Endothelial cell of umbilical vein (primary cell): ENCODE data around the gene CLIC5. TPM values are rescaled to one million over a fixed set of nuclear protein-coding genes. Genes with fewer than 3 reads are reported as not detected.

Experiments used
- BruUV-seq: library from RNA; stranded (reverse); fragments of 400-500 nt; replicated peaks from 2 replicates; lab custom pipeline; 2021; lab: Mats Ljungman, UMichigan
- CTCF ChIA-PET: fragments of 300-600, 350-600 bp; sonication (Branson Sonifier 250); formaldehyde crosslinking; loops from one replicate; lab custom pipeline; 2021; ENCODE audit warnings: antibody characterized with exemption, inconsistent platforms; lab: Charles Lee
- POLR2A ChIA-PET: fragments of 300-600, 350-600 bp; sonication (Branson Sonifier 250); formaldehyde crosslinking; loops from one replicate; lab custom pipeline; 2021; ENCODE audit warnings: antibody characterized with exemption, inconsistent platforms; lab: Charles Lee
- DNase-seq: peaks from one replicate; pipeline ENCODE4 v3.0.0-alpha.2; 2011; ENCODE audit warnings: low read depth, low spot score
- FAIRE-seq: peaks from 2 replicates; lab custom pipeline; 2011; peaks lifted over from hg19 to GRCh38; lab: Jason Lieb, UNC
- H2AFZ ChIP-seq: 2 replicates; pipeline ENCODE4 v1.6.0; 2012; ENCODE audit warnings: low read depth, low read length, control low read depth, inconsistent platforms
- H3K27ac ChIP-seq: 2 replicates; pipeline ENCODE4 v1.5.1; 2011; ENCODE audit warnings: low read depth, mild to moderate bottlenecking, control low read depth, low read length, moderate library complexity; ENCODE audit not compliant: insufficient read depth
- H3K27me3 ChIP-seq, 2 experiments: 2 replicates each; pipeline versions ENCODE4 v1.6.0 to v1.6.1; 2011; ENCODE audit warnings: low read length in 2 of 2, mixed read lengths in 1 of 2; ENCODE audit not compliant: control insufficient read depth in 2 of 2, insufficient read depth in 2 of 2
- H3K36me3 ChIP-seq, 2 experiments: 2 replicates in 1 of 2; 3 replicates in 1 of 2; pipeline ENCODE4 v1.5.1; 2011; ENCODE audit warnings: low read length in 2 of 2, mild to moderate bottlenecking in 1 of 2, moderate library complexity in 1 of 2; ENCODE audit not compliant: control insufficient read depth in 2 of 2, insufficient read depth in 2 of 2; ENCODE audit errors: extremely low read depth in 1 of 2
- H3K4me1 ChIP-seq: 3 replicates; pipeline ENCODE4 v1.5.1; 2011; ENCODE audit warnings: mild to moderate bottlenecking, low read length; ENCODE audit not compliant: control insufficient read depth, insufficient read depth; ENCODE audit errors: extremely low read depth
- H3K4me2 ChIP-seq: 2 replicates; pipeline ENCODE4 v1.6.1; 2011; ENCODE audit warnings: low read length, control low read depth, mixed read lengths; ENCODE audit not compliant: insufficient read depth
- H3K4me3 ChIP-seq, 3 experiments: fragments of 200-600 bp in 1 of 3; sonication (generic), shearing (Covaris generic) in 1 of 3; replicated peaks in 1 of 3; 2 replicates each; pipeline ENCODE4 v1.5.1; 2011 to 2016; ENCODE audit warnings: control low read depth in 3 of 3, low read length in 3 of 3, mild to moderate bottlenecking in 2 of 3, inconsistent platforms in 1 of 3, low read depth in 1 of 3, moderate library complexity in 1 of 3; ENCODE audit not compliant: insufficient read depth in 1 of 3
- H3K79me2 ChIP-seq: 2 replicates; pipeline ENCODE4 v1.6.0; 2012; ENCODE audit warnings: low read length, inconsistent platforms; ENCODE audit not compliant: control insufficient read depth, insufficient read depth
- H3K9ac ChIP-seq: replicated peaks from 2 replicates; pipeline ENCODE3; 2011; ENCODE audit warnings: low read length, control low read depth; ENCODE audit not compliant: insufficient read depth; ENCODE audit errors: extremely low read depth
- H3K9me1 ChIP-seq: replicated peaks from 3 replicates; pipeline ENCODE4 v1.6.0; 2011; ENCODE audit warnings: mild to moderate bottlenecking, low read length; ENCODE audit not compliant: control insufficient read depth, insufficient read depth; ENCODE audit errors: extremely low read depth
- H3K9me3 ChIP-seq: replicated peaks from 2 replicates; pipeline ENCODE4 v1.5.1; 2012; ENCODE audit warnings: low read length, inconsistent platforms; ENCODE audit not compliant: control insufficient read depth, insufficient read depth
- H4K20me1 ChIP-seq: replicated peaks from 2 replicates; pipeline ENCODE3; 2011; ENCODE audit warnings: mild to moderate bottlenecking, low read length; ENCODE audit not compliant: control insufficient read depth, insufficient read depth; ENCODE audit errors: extremely low read depth
- EZH2 ChIP-seq: IDR thresholded peaks from 2 replicates; pipeline ENCODE4 v1.6.1; 2012; ENCODE audit warnings: borderline replicate concordance, low read depth, mild to moderate bottlenecking, moderate library complexity, low read length, inconsistent platforms; ENCODE audit not compliant: severe bottlenecking
- FOS ChIP-seq: IDR thresholded peaks from 2 replicates; pipeline ENCODE4 v1.6.1; 2011; ENCODE audit warnings: mild to moderate bottlenecking, low read length, moderate library complexity, borderline replicate concordance; ENCODE audit not compliant: insufficient read depth
- GATA2 ChIP-seq: IDR thresholded peaks from 2 replicates; pipeline ENCODE4 v1.7.0; 2011; ENCODE audit warnings: low read depth, mild to moderate bottlenecking, moderate library complexity, mixed read lengths, low read length; ENCODE audit not compliant: insufficient read length, insufficient read depth
- JUN ChIP-seq: IDR thresholded peaks from 2 replicates; pipeline ENCODE4 v1.6.1; 2011; ENCODE audit warnings: borderline replicate concordance, low read depth; ENCODE audit not compliant: insufficient read length, insufficient read depth
- MYC ChIP-seq: IDR thresholded peaks from one replicate; pipeline ENCODE4 v1.6.1; 2011; ENCODE audit warnings: mild to moderate bottlenecking, low read depth, low read length
- POLR2A ChIP-seq: IDR thresholded peaks from 2 replicates; pipeline ENCODE4 v1.6.1; 2012; ENCODE audit warnings: low read depth, mild to moderate bottlenecking, control low read depth, low read length
- POLR2AphosphoS5 ChIP-seq: IDR thresholded peaks from 2 replicates; pipeline ENCODE4 v1.6.1; 2012; ENCODE audit warnings: low read depth, mild to moderate bottlenecking, control low read depth, low read length, moderate library complexity; ENCODE audit not compliant: insufficient read depth
- dilution Hi-C: fragments of 300-500 bp; cut with MboI; formaldehyde crosslinking; loops from one replicate; pipeline ENCODE4 v1.15.0; 2019; ENCODE audit warnings: low sequenced_read_pairs; ENCODE audit not compliant: extremely low pct_ligation_motif_present
- intact Hi-C: fragments of 100-400 bp; cut with micrococcal nuclease; formaldehyde crosslinking; loops from one replicate; pipeline ENCODE4 v1.10.0; 2022
- polyA plus RNA-seq, 4 experiments: library from polyadenylated mRNA; depleted of rRNA in 3 of 4; stranded (reverse) in 3 of 4; unstranded in 1 of 4; fragments of >200 nt; gene quantifications; 2 replicates each; pipeline versions ENCODE4 v1.2.1 to v1.2.3, GENCODE V29; 2011 to 2012; ENCODE audit warnings: missing spikeins in 1 of 4
- total RNA-seq: library from RNA; stranded (reverse); gene quantifications from 2 replicates; pipeline ENCODE4 v1.2.3, GENCODE V29; 2021
- TF ChIP-seq, protein P1 (sequence below): IDR thresholded peaks from 2 replicates; pipeline ENCODE4 v1.6.1; 2011; ENCODE audit not compliant: insufficient read depth, insufficient read length
- TF ChIP-seq, protein P2 (sequence below), 2 donors: IDR thresholded peaks; 1 replicate in 1 of 2; 2 replicates in 1 of 2; pipeline ENCODE4 v1.5.1; 2011; ENCODE audit warnings: low read length in 2 of 2, mild to moderate bottlenecking in 2 of 2, moderate library complexity in 2 of 2, control low read depth in 1 of 2, inconsistent platforms in 1 of 2, low read depth in 1 of 2; ENCODE audit not compliant: insufficient read depth in 1 of 2; ENCODE audit errors: extremely low read depth in 1 of 2

The CLIC5 gene
- total and polyA plus RNA-seq, 2 donors (not counting 3 experiments of a cell fraction or from before 2014, with no cell fraction given): 0.07 TPM; not detected in 1

DNA sequence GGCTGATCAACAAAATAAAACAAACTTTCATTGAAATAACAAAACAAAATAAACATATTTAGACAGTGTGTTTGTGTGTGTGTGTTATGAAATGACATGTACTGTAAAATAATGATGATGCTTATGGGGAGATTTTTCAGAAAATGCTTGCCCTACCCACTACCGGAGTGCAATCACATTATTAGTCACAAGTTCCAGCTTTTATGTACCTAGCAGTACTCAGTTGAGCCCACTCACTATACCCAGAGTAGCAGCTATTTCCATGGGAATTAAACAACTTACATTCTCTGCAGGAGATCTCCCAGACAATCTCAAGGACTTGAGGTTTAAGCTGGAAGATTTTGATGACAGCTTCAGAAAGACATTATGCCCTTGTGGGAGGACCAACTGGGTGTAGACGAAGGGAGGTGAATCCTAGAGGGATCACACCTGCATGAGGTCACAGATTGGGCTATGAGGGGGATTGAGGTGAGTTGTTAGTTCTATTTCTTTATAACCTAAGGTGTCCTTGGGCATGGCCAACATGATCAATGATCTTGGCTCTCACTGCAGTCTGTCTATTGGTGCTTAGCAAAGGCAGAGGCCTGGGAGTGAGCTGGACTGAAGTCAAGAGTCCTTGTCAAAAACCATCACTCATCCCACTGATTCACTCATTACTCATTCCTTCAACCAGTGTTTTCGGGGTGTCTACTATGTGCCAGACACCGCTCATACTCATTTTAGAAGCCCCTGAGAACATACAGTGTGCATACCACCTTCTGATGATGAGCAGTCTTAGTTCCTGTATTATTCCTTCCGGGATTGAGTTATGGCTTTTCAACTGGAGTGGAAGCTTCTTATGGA lies 6.7 kb upstream of the CLIC5 start:
- CTCF ChIA-PET: interaction anchor here (0.8 to 1.2 kb wide), 2 partner anchors 11 to 68 kb away, joined by 3 read pairs; no protein-coding TSS in a partner anchor
- POLR2A ChIA-PET: no interaction called here
- intact Hi-C loops (no loop called here), dilution Hi-C loops (no loop called here)
- Histone ChIP-seq H3K36me3 (no peaks in the 10 kb centered on the region), H3K27ac (no peak overlapping the region), H4K20me1 (no peaks in the 10 kb centered on the region), H3K4me3 (no peak overlapping the region), H3K27me3 (peaks cover 6 to 27% of the 10 kb centered on the region in 2 experiments), H3K9ac (no peak overlapping the region), H3K4me2 (no peak overlapping the region), H3K9me3 (no peaks in the 10 kb centered on the region), H3K79me2 (no peaks in the 10 kb centered on the region), H3K4me1 (no peaks in the 10 kb centered on the region), H3K9me1 (no peaks in the 10 kb centered on the region), H2AFZ (no peak overlapping the region)
- FAIRE-seq (no peak), DNase-seq (no peak)
- TF ChIP-seq GATA2 (no peak), EZH2 (no peak), POLR2AphosphoS5 (no peak), JUN (no peak), MYC (no peak), FOS (no peak), POLR2A (no peak)
- TF ChIP-seq, protein P1, sequence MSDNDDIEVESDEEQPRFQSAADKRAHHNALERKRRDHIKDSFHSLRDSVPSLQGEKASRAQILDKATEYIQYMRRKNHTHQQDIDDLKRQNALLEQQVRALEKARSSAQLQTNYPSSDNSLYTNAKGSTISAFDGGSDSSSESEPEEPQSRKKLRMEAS: no peak
- TF ChIP-seq, protein P2, sequence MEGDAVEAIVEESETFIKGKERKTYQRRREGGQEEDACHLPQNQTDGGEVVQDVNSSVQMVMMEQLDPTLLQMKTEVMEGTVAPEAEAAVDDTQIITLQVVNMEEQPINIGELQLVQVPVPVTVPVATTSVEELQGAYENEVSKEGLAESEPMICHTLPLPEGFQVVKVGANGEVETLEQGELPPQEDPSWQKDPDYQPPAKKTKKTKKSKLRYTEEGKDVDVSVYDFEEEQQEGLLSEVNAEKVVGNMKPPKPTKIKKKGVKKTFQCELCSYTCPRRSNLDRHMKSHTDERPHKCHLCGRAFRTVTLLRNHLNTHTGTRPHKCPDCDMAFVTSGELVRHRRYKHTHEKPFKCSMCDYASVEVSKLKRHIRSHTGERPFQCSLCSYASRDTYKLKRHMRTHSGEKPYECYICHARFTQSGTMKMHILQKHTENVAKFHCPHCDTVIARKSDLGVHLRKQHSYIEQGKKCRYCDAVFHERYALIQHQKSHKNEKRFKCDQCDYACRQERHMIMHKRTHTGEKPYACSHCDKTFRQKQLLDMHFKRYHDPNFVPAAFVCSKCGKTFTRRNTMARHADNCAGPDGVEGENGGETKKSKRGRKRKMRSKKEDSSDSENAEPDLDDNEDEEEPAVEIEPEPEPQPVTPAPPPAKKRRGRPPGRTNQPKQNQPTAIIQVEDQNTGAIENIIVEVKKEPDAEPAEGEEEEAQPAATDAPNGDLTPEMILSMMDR (IDR thresholded peaks at IDR 0.05; ENCODE audit: extremely low read depth in 1 of 2, insufficient read depth in 1 of 2, low read depth in 1 of 2, low read length in 2 of 2): no peak
- BruUV-seq: no TSS peak
